ENCODE results near the gene PNKP. TPM values are rescaled to one million over a fixed set of nuclear protein-coding genes. Genes with fewer than 3 reads are reported as not detected.

PNKP gene
- total and polyA plus RNA-seq, 2 of the 8 experiments (the other 6 are each of a cell fraction or from before 2014, with no cell fraction given), result 45.8 to 105 TPM

- H3K9me3 ChIP-seq (ENCODE audit: insufficient read depth in 2 of 2, low read depth in 1 of 2, low read length in 1 of 2), result no peaks in the 10 kb centered on the region
- H3K14ac ChIP-seq (ENCODE audit: insufficient read length), result no peak overlapping the region
- DNase-seq (ENCODE audit: low read depth in 1 of 2, low spot score in 2 of 2), result no peak
- H3K23me2 ChIP-seq (ENCODE audit: low read depth, low read length), result no peaks in the 10 kb centered on the region
- no peak overlapping the region for H3K18ac ChIP-seq (ENCODE audit: extremely low read depth, low read length)
- no peak overlapping the region for H3K4me3 ChIP-seq (ENCODE audit: extremely low read depth in 1 of 4, insufficient read depth in 2 of 4, low read depth in 3 of 4, low read length in 4 of 4)
- H2AK5ac ChIP-seq (ENCODE audit: low read depth, low read length), result no peak overlapping the region
- H4K91ac ChIP-seq (replicated peaks; ENCODE audit: insufficient read length, low read length), result no peak overlapping the region
- peaks cover 0 to 7% (median 2%) of the 10 kb centered on the region in 4 experiments; a peak in 4 of 7 replicates for H3K4me1 ChIP-seq (replicated peaks in 1 of 4; ENCODE audit: control insufficient read depth in 3 of 4, insufficient read depth in 4 of 4, low read length in 3 of 4)
- no peak overlapping the region for H2AFZ ChIP-seq (ENCODE audit: low read length)
- H2BK12ac ChIP-seq (ENCODE audit: low read depth, low read length), result no peak overlapping the region
- TF ChIP-seq POLR2AphosphoS5 (IDR thresholded peaks at IDR 0.05; ENCODE audit: low read depth, low read length) (peak; percentile 62; the same call in 1 of the 2 replicates), GABPA (IDR thresholded peaks at IDR 0.05; ENCODE audit: borderline replicate concordance, insufficient read depth, low read length) (no peak), CHD1 (IDR thresholded peaks at IDR 0.05; ENCODE audit: low read depth, low read length) (no peak), RXRA (IDR thresholded peaks at IDR 0.05; ENCODE audit: insufficient read depth, low read depth, low read length) (no peak), EZH2 (IDR thresholded peaks at IDR 0.05; ENCODE audit: low read depth, low read length, severe bottlenecking) (no peak), USF2 (IDR thresholded peaks at IDR 0.05; ENCODE audit: low read length) (no peak), KDM1A (IDR thresholded peaks at IDR 0.05; ENCODE audit: borderline replicate concordance, low read length) (no peak), POLR2A (IDR thresholded peaks at IDR 0.05; ENCODE audit: control extremely low read depth in 1 of 2, low read depth in 2 of 2, low read length in 2 of 2) (peak in 1 of 2 experiments; percentile 12; a peak in 1 of 3 replicates)
- H4K8ac ChIP-seq (ENCODE audit: extremely low read depth, insufficient read depth, low read length), result no peak overlapping the region
- no peak overlapping the region for H3K56ac ChIP-seq (replicated peaks; ENCODE audit: insufficient read length, low read depth, low read length)
- CTCF ChIA-PET (ENCODE audit: partially characterized antibody), result interaction anchor here (0.9 to 1.0 kb wide), 3 partner anchors 15 to 60 kb away, joined by 3 to 4 read pairs (median 3); no protein-coding TSS in a partner anchor
- 88% methylated on average over 14 of the region's 17 CpGs; no CpG with 5 or more reads in 1 of the 2 experiments for WGBS, 2 experiments (ENCODE audit: extremely low coverage in 1 of 2, insufficient coverage in 1 of 2, insufficient read length in 1 of 2, insufficient replicate concordance in 2 of 2, low coverage in 1 of 2, low lambda C conversion rate in 2 of 2, missing lambda C conversion rate in 1 of 2)
- H3K23ac ChIP-seq (ENCODE audit: insufficient read length), result no peak overlapping the region
- no peak overlapping the region for H2BK20ac ChIP-seq (ENCODE audit: low read length)
- H4K5ac ChIP-seq (ENCODE audit: insufficient read length, low read depth, low read length), result no peak overlapping the region
- peaks cover 0 to 16% of the 10 kb centered on the region in 2 experiments; a peak in 2 of 4 replicates for H3K79me2 ChIP-seq (ENCODE audit: control insufficient read depth in 1 of 2, insufficient read depth in 2 of 2, low read length in 2 of 2)
- H2BK120ac ChIP-seq (replicated peaks; ENCODE audit: low read depth, low read length), result no peak overlapping the region
- H4K20me1 ChIP-seq (replicated peaks in 1 of 2; ENCODE audit: control insufficient read depth in 1 of 2, insufficient read depth in 2 of 2, low read length in 2 of 2), result peaks cover 36 to 52% of the 10 kb centered on the region in 2 experiments
- no peak overlapping the region for H2BK15ac ChIP-seq (ENCODE audit: low read length)
- no peak overlapping the region for H3K27ac ChIP-seq (ENCODE audit: low read depth, low read length)
- no peaks in the 10 kb centered on the region for H3K27me3 ChIP-seq (replicated peaks in 1 of 4; ENCODE audit: control insufficient read depth in 3 of 4, extremely low read depth in 1 of 4, insufficient read depth in 3 of 4, low read length in 3 of 4)
- no peak for FAIRE-seq
- no peak overlapping the region for H3K4ac ChIP-seq (replicated peaks; ENCODE audit: insufficient read length, low read depth, low read length)
- peaks cover 34 to 80% (median 58%) of the 10 kb centered on the region in 4 experiments for H3K36me3 ChIP-seq (ENCODE audit: control insufficient read depth in 2 of 4, insufficient read depth in 4 of 4, low read length in 3 of 4)
- H2BK5ac ChIP-seq (ENCODE audit: low read depth, low read length), result peak overlapping the region; percentile 44
- POLR2A ChIA-PET (ENCODE audit: partially characterized antibody), result interaction anchor here (0.9 to 12.4 kb wide), 12 partner anchors 7 to 171 kb away, joined by 3 to 247 read pairs (median 4); partner anchors contain the start of genes ADM5, AKT1S1, MED25 and PTOV1
- peaks cover 12% of the 10 kb centered on the region for H3K79me1 ChIP-seq (ENCODE audit: low read depth, low read length)
- no peak overlapping the region for H3K4me2 ChIP-seq (ENCODE audit: insufficient read depth in 1 of 2, low read depth in 2 of 2, low read length in 2 of 2)
- H3K9ac ChIP-seq (replicated peaks in 1 of 4; ENCODE audit: extremely low read depth in 1 of 4, low read depth in 3 of 4, low read length in 3 of 4), result no peak overlapping the region
Measured at GRCh38 chr19:49860336-49861102, 6.9 kb downstream of the PNKP start.

All from H1 (cell line).